Hepatocyte (in vitro differentiated cells): ENCODE data around the gene THYN1. TPM values are rescaled to one million over a fixed set of nuclear protein-coding genes. Genes with fewer than 3 reads are reported as not detected.
"Not testable (repeated sequence)": the region's sequence is repeated elsewhere in the genome, so short reads cannot be mapped to it uniquely, and the experiment has no call there.

Experiments
- DNase-seq: peaks from one replicate; pipeline ENCODE4 v3.0.0-alpha.2; 2016; ENCODE audit warnings: low spot score
- H2AFZ ChIP-seq: fragments of 200-600 bp; sonication (generic); 2 replicates; pipeline ENCODE4 v1.6.0; 2016; ENCODE audit warnings: antibody characterized with exemption, mild to moderate bottlenecking
- H3K27ac ChIP-seq: fragments of 200-600 bp; sonication (generic); 2 replicates; pipeline ENCODE4 v1.5.1; 2016; ENCODE audit warnings: mild to moderate bottlenecking
- H3K27me3 ChIP-seq: fragments of 200-600 bp; sonication (generic); 2 replicates; pipeline ENCODE4 v1.6.1; 2016
- H3K36me3 ChIP-seq: fragments of 200-600 bp; sonication (generic); replicated peaks from 2 replicates; pipeline ENCODE4 v1.5.1; 2016; ENCODE audit warnings: low read depth; ENCODE audit not compliant: insufficient read depth
- H3K4me1 ChIP-seq: fragments of 200-600 bp; sonication (generic); 2 replicates; pipeline ENCODE4 v1.5.1; 2016; ENCODE audit warnings: mild to moderate bottlenecking, moderate library complexity; ENCODE audit not compliant: insufficient read depth
- H3K4me2 ChIP-seq: fragments of 200-600 bp; sonication (generic); 2 replicates; pipeline ENCODE4 v1.6.0; 2016
- H3K4me3 ChIP-seq: fragments of 200-600 bp; sonication (generic); 2 replicates; pipeline ENCODE4 v1.5.1; 2016; ENCODE audit warnings: mild to moderate bottlenecking
- H3K79me2 ChIP-seq: fragments of 200-600 bp; sonication (generic); 2 replicates; pipeline ENCODE4 v1.6.0; 2017; ENCODE audit warnings: mild to moderate bottlenecking
- H3K9me2 ChIP-seq: fragments of 200-600 bp; sonication (generic); replicated peaks from 2 replicates; pipeline ENCODE4 v1.6.0; 2017; ENCODE audit warnings: mild to moderate bottlenecking; ENCODE audit not compliant: insufficient read depth
- H3K9me3 ChIP-seq: fragments of 200-600 bp; sonication (generic); 2 replicates; pipeline ENCODE4 v1.5.1; 2016; ENCODE audit warnings: low read depth, mild to moderate bottlenecking
- H4K20me1 ChIP-seq: fragments of 200-600 bp; sonication (generic); 2 replicates; pipeline ENCODE4 v1.6.0; 2016; ENCODE audit warnings: mild to moderate bottlenecking; ENCODE audit not compliant: insufficient read depth, poor library complexity, severe bottlenecking
- EZH2 ChIP-seq: fragments of 200-600 bp; sonication (generic); IDR thresholded peaks from 2 replicates; pipeline ENCODE4 v1.6.1; 2016; ENCODE audit warnings: antibody characterized with exemption, mild to moderate bottlenecking, borderline replicate concordance
- EZH2phosphoT487 ChIP-seq: fragments of 200-600 bp; sonication (generic); IDR thresholded peaks from one replicate; pipeline ENCODE4 v1.6.1; 2018; ENCODE audit warnings: antibody characterized with exemption, mild to moderate bottlenecking, low read depth, moderate library complexity; ENCODE audit not compliant: unreplicated experiment, severe bottlenecking
- WGBS: methylation state at CpG from one replicate; pipeline ENCODE4 v1.1.6; 2016; ENCODE audit warnings: low lambda C conversion rate; ENCODE audit errors: missing lambda C conversion rate; 5-methylcytosine and 5-hydroxymethylcytosine counted together
- polyA plus RNA-seq: library from polyadenylated mRNA; unstranded; fragments of >200 nt; fragmentation: Nextera tagmentation; extraction: Ambion mirVana; gene quantifications from 2 replicates; pipeline ENCODE4 v1.2.1, GENCODE V29; 2016
- total RNA-seq: library from RNA; depleted of rRNA; stranded (reverse); fragments of >200 nt; gene quantifications from 2 replicates; pipeline ENCODE4 v1.2.3, GENCODE V29; 2014
- TF ChIP-seq, protein P1 (sequence below): fragments of 200-600 bp; sonication (generic); IDR thresholded peaks from 2 replicates; pipeline ENCODE4 v1.5.1; 2016; ENCODE audit warnings: antibody characterized with exemption, mild to moderate bottlenecking; ENCODE audit not compliant: poor library complexity

Gene THYN1
- total and polyA plus RNA-seq, 2 experiments from 2014 or later: 45.7 to 59.8 TPM

GRCh38 chr11:134283461-134284230 lies 30.5 kb upstream of the THYN1 start:
- Histone ChIP-seq H3K27ac (no peak overlapping the region), H3K4me1 (no peaks in the 10 kb centered on the region), H3K79me2 (no peaks in the 10 kb centered on the region), H3K36me3 (no peaks in the 10 kb centered on the region), H3K4me3 (no peak overlapping the region), H3K9me2 (no peaks in the 10 kb centered on the region), H2AFZ (no peak overlapping the region), H3K4me2 (no peak overlapping the region), H4K20me1 (no peaks in the 10 kb centered on the region), H3K27me3 (peaks cover 20% of the 10 kb centered on the region), H3K9me3 (no peaks in the 10 kb centered on the region)
- DNase-seq: no peak
- no peak for TF ChIP-seq EZH2phosphoT487
- TF ChIP-seq, protein P1, sequence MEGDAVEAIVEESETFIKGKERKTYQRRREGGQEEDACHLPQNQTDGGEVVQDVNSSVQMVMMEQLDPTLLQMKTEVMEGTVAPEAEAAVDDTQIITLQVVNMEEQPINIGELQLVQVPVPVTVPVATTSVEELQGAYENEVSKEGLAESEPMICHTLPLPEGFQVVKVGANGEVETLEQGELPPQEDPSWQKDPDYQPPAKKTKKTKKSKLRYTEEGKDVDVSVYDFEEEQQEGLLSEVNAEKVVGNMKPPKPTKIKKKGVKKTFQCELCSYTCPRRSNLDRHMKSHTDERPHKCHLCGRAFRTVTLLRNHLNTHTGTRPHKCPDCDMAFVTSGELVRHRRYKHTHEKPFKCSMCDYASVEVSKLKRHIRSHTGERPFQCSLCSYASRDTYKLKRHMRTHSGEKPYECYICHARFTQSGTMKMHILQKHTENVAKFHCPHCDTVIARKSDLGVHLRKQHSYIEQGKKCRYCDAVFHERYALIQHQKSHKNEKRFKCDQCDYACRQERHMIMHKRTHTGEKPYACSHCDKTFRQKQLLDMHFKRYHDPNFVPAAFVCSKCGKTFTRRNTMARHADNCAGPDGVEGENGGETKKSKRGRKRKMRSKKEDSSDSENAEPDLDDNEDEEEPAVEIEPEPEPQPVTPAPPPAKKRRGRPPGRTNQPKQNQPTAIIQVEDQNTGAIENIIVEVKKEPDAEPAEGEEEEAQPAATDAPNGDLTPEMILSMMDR: no peak
- no peak for TF ChIP-seq EZH2
- 95% methylated on average over 16 of the region's 16 CpGs for WGBS

- no peak overlapping the region for H3K4me3 ChIP-seq
- no peak overlapping the region for H2AFZ ChIP-seq
- H3K9me3 ChIP-seq: no peaks in the 10 kb centered on the region
- H3K27ac ChIP-seq: no peak overlapping the region
- TF ChIP-seq, protein P1: no peak
- TF ChIP-seq EZH2: no peak
- no peak for TF ChIP-seq EZH2phosphoT487
- DNase-seq: no peak
- no peaks in the 10 kb centered on the region for H3K36me3 ChIP-seq
- H3K4me2 ChIP-seq: no peak overlapping the region
- H4K20me1 ChIP-seq: no peaks in the 10 kb centered on the region
- H3K4me1 ChIP-seq: peaks cover under 1% of the 10 kb centered on the region
- WGBS: 89% methylated on average over 21 of the region's 22 CpGs
- H3K9me2 ChIP-seq: no peaks in the 10 kb centered on the region
- H3K79me2 ChIP-seq: no peaks in the 10 kb centered on the region
- peaks cover 33% of the 10 kb centered on the region for H3K27me3 ChIP-seq
Observed at GRCh38 chr11:134282121-134283045, 29.2 kb upstream of the THYN1 start.

GRCh38 chr11:134281635-134282034 lies 28.5 kb upstream of the THYN1 start:
- not testable (repeated sequence) for H3K9me3 ChIP-seq, H3K27ac ChIP-seq, H4K20me1 ChIP-seq, DNase-seq, H3K9me2 ChIP-seq, H3K4me3 ChIP-seq, H2AFZ ChIP-seq, H3K4me1 ChIP-seq, H3K79me2 ChIP-seq, H3K4me2 ChIP-seq, H3K36me3 ChIP-seq
- peaks cover 40% of the 10 kb centered on the region for H3K27me3 ChIP-seq
- 91% methylated on average over 10 of the region's 17 CpGs for WGBS

- DNase-seq: no peak
- 98% methylated on average over 4 of the region's 4 CpGs for WGBS
- Histone ChIP-seq H2AFZ (no peak overlapping the region), H3K79me2 (no peaks in the 10 kb centered on the region), H3K27ac (no peak overlapping the region), H4K20me1 (no peaks in the 10 kb centered on the region), H3K4me2 (no peak overlapping the region), H3K36me3 (no peaks in the 10 kb centered on the region), H3K27me3 (peaks cover 73% of the 10 kb centered on the region), H3K4me3 (no peak overlapping the region), H3K4me1 (peaks cover 12% of the 10 kb centered on the region), H3K9me3 (no peaks in the 10 kb centered on the region), H3K9me2 (no peaks in the 10 kb centered on the region)
- TF ChIP-seq EZH2phosphoT487 (no peak), EZH2 (no peak)
- TF ChIP-seq, protein P1: no peak
Observed at GRCh38 chr11:134278356-134278755, 25.2 kb upstream of the THYN1 start.
